DND-41 (cell line): ENCODE measurements around the gene CPEB2.

Experiments used
- ATAC-seq: fragments of 200-7000 bp; cut with Tn5 transposase; 3 replicates; pipeline ENCODE4 v1.9.1; 2021; ENCODE audit warnings: low read depth; ENCODE audit not compliant: insufficient read depth
- DNase-seq: peaks from one replicate; pipeline ENCODE4 v3.0.0-alpha.2; 2020
- H2AFZ ChIP-seq: 2 replicates; pipeline ENCODE4 v1.6.0; 2012; ENCODE audit warnings: low read depth, low read length
- H3K27ac ChIP-seq: 2 replicates; pipeline ENCODE4 v1.5.1; 2012; ENCODE audit warnings: low read length, inconsistent platforms
- H3K27me3 ChIP-seq: fragments of 200-600 bp; sonication (generic); 2 replicates; pipeline ENCODE4 v1.6.0; 2012; ENCODE audit warnings: low read length, mild to moderate bottlenecking, inconsistent platforms; ENCODE audit not compliant: insufficient read depth, poor library complexity
- H3K36me3 ChIP-seq: 2 replicates; pipeline ENCODE4 v1.5.1; 2012; ENCODE audit warnings: low read length, inconsistent platforms; ENCODE audit not compliant: insufficient read depth
- H3K4me1 ChIP-seq: 2 replicates; pipeline ENCODE4 v1.5.1; 2012; ENCODE audit warnings: mild to moderate bottlenecking, low read length; ENCODE audit not compliant: insufficient read depth
- H3K4me2 ChIP-seq: 2 replicates; pipeline ENCODE4 v1.6.0; 2012; ENCODE audit warnings: mild to moderate bottlenecking, moderate library complexity, low read length, inconsistent platforms; ENCODE audit not compliant: insufficient read depth
- H3K4me3 ChIP-seq, 2 experiments: fragments of 200-600 bp in 1 of 2; shearing (Covaris generic) in 1 of 2; 2 replicates each; pipeline ENCODE4 v1.5.1; 2012 to 2016; ENCODE audit warnings: inconsistent platforms in 2 of 2, low read length in 2 of 2, mild to moderate bottlenecking in 2 of 2, low read depth in 1 of 2, moderate library complexity in 1 of 2
- H3K79me2 ChIP-seq: 2 replicates; pipeline ENCODE4 v1.6.0; 2012; ENCODE audit warnings: low read length, inconsistent platforms; ENCODE audit not compliant: insufficient read depth
- H3K9ac ChIP-seq: 2 replicates; pipeline ENCODE4 v1.6.0; 2012; ENCODE audit warnings: low read depth, mild to moderate bottlenecking, inconsistent platforms, low read length, moderate library complexity
- H3K9me3 ChIP-seq: 2 replicates; pipeline ENCODE4 v1.5.1; 2012; ENCODE audit warnings: low read length, moderate library complexity, mild to moderate bottlenecking, inconsistent platforms; ENCODE audit not compliant: insufficient read depth, severe bottlenecking
- H4K20me1 ChIP-seq: 2 replicates; pipeline ENCODE4 v1.6.0; 2012; ENCODE audit warnings: low read length; ENCODE audit not compliant: insufficient read depth
- CTCF ChIP-seq: IDR thresholded peaks from 2 replicates; pipeline ENCODE4 v1.5.1; 2012; ENCODE audit warnings: borderline replicate concordance, low read length, moderate library complexity, mild to moderate bottlenecking; ENCODE audit not compliant: poor library complexity, severe bottlenecking; ENCODE audit errors: extremely low read depth
- EZH2 ChIP-seq: IDR thresholded peaks from 3 replicates; pipeline ENCODE4 v1.6.1; 2012; ENCODE audit warnings: borderline replicate concordance, low read depth, mild to moderate bottlenecking, moderate library complexity, low read length, inconsistent platforms; ENCODE audit not compliant: severe bottlenecking

Gene CPEB2

GRCh38 chr4:15040916-15041463 lies 38.7 kb downstream of the CPEB2 start:
- no peak overlapping the region for H3K4me3 ChIP-seq
- DNase-seq (no peak), ATAC-seq (no peak)
- H3K36me3 ChIP-seq = no peaks in the 10 kb centered on the region
- H3K27ac ChIP-seq = no peak overlapping the region
- no peaks in the 10 kb centered on the region for H4K20me1 ChIP-seq
- no peaks in the 10 kb centered on the region for H3K4me1 ChIP-seq
- no peak overlapping the region for H2AFZ ChIP-seq
- TF ChIP-seq EZH2 = no peak
- TF ChIP-seq CTCF = no peak
- H3K9ac ChIP-seq = no peak overlapping the region
- H3K79me2 ChIP-seq = no peaks in the 10 kb centered on the region
- no peaks in the 10 kb centered on the region for H3K9me3 ChIP-seq
- no peak overlapping the region for H3K4me2 ChIP-seq
- no peaks in the 10 kb centered on the region for H3K27me3 ChIP-seq

GRCh38 chr4:15042529-15043167 lies 40.4 kb downstream of the CPEB2 start:
- Histone ChIP-seq H3K4me1 (no peaks in the 10 kb centered on the region), H3K9me3 (no peaks in the 10 kb centered on the region), H3K4me3 (no peak overlapping the region), H3K27ac (no peak overlapping the region), H3K79me2 (no peaks in the 10 kb centered on the region), H2AFZ (no peak overlapping the region), H3K9ac (no peak overlapping the region), H4K20me1 (no peaks in the 10 kb centered on the region), H3K4me2 (no peak overlapping the region), H3K27me3 (no peaks in the 10 kb centered on the region), H3K36me3 (no peaks in the 10 kb centered on the region)
- ATAC-seq (no peak), DNase-seq (no peak)
- no peak for TF ChIP-seq CTCF
- TF ChIP-seq EZH2 = no peak

GRCh38 chr4:15043226-15043625 lies 40.9 kb downstream of the CPEB2 start:
- Histone ChIP-seq H3K27me3 (no peaks in the 10 kb centered on the region), H3K36me3 (no peaks in the 10 kb centered on the region), H3K4me3 (no peak overlapping the region), H4K20me1 (no peaks in the 10 kb centered on the region), H2AFZ (no peak overlapping the region), H3K4me1 (no peaks in the 10 kb centered on the region), H3K9ac (no peak overlapping the region), H3K27ac (no peak overlapping the region), H3K79me2 (no peaks in the 10 kb centered on the region), H3K4me2 (no peak overlapping the region), H3K9me3 (no peaks in the 10 kb centered on the region)
- ATAC-seq = no peak
- DNase-seq = no peak
- TF ChIP-seq EZH2 = no peak
- peak; percentile 33 for TF ChIP-seq CTCF
